OCI-LY1 (cell line): Measurements from ENCODE around the gene RTL1.

ENCODE experiments used
- EZH2 ChIP-seq: fragments of 200-600 bp; sonication (generic), shearing (Covaris generic); IDR thresholded peaks from 2 replicates; pipeline ENCODE4 v1.8.0; 2017; ENCODE audit warnings: borderline replicate concordance, mixed run types, mild to moderate bottlenecking, antibody characterized with exemption, low read length, moderate library complexity, mixed read lengths
- TF ChIP-seq, protein P1 (sequence below): fragments of 200-600 bp; sonication (generic), shearing (Covaris generic); IDR thresholded peaks from 2 replicates; pipeline ENCODE4 v1.5.1; 2017; ENCODE audit warnings: mild to moderate bottlenecking, antibody characterized with exemption, low read length, moderate library complexity, mixed read lengths

DNA sequence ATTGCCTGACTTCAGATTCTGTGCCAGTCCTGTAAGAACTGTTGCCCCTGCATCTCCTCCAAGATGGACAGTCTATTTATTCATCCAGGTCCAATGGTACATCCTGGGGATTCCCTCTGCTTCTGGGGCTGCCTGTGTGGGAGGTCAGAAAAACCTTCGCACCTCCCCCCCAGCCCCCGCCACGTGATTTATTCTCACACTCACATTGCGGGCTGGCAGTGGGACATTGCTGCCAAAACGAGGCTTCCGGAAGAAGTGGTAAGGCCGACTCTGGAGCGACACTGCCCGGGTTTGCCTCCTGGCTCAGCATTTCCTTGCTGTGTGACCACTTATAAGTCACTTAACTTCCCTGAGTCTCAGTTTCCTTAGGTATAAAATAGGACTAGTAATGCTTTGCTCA lies 5.9 kb upstream of the RTL1 start:
- TF ChIP-seq, protein P1, sequence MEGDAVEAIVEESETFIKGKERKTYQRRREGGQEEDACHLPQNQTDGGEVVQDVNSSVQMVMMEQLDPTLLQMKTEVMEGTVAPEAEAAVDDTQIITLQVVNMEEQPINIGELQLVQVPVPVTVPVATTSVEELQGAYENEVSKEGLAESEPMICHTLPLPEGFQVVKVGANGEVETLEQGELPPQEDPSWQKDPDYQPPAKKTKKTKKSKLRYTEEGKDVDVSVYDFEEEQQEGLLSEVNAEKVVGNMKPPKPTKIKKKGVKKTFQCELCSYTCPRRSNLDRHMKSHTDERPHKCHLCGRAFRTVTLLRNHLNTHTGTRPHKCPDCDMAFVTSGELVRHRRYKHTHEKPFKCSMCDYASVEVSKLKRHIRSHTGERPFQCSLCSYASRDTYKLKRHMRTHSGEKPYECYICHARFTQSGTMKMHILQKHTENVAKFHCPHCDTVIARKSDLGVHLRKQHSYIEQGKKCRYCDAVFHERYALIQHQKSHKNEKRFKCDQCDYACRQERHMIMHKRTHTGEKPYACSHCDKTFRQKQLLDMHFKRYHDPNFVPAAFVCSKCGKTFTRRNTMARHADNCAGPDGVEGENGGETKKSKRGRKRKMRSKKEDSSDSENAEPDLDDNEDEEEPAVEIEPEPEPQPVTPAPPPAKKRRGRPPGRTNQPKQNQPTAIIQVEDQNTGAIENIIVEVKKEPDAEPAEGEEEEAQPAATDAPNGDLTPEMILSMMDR = no peak
- TF ChIP-seq EZH2 = no peak
